H9 (cell line): ENCODE measurements around the gene ATRNL1. TPM values are rescaled to one million over a fixed set of nuclear protein-coding genes. Genes with fewer than 3 reads are reported as not detected.

ENCODE experiments used
- DNase-seq: peaks from one replicate; pipeline ENCODE4 v3.0.0-alpha.2; 2017
- H2AFZ ChIP-seq: one replicate; pipeline ENCODE4 v1.6.1; 2013; ENCODE audit warnings: mild to moderate bottlenecking, low read length, control low read depth, moderate library complexity
- H2AK5ac ChIP-seq: 2 replicates; pipeline ENCODE4 v1.6.1; 2013; ENCODE audit warnings: low read length, control low read depth, mixed read lengths; ENCODE audit not compliant: insufficient read length
- H2BK120ac ChIP-seq: one replicate; pipeline ENCODE4 v1.6.1; 2013; ENCODE audit warnings: low read depth, mild to moderate bottlenecking, low read length, control low read depth, inconsistent platforms; ENCODE audit not compliant: poor library complexity, severe bottlenecking
- H2BK12ac ChIP-seq: 2 replicates; pipeline ENCODE4 v1.6.1; 2013; ENCODE audit warnings: low read length, control low read depth, mixed read lengths, low read depth; ENCODE audit not compliant: insufficient read length
- H2BK15ac ChIP-seq: 2 replicates; pipeline ENCODE4 v1.6.1; 2013; ENCODE audit warnings: low read depth, low read length, control low read depth
- H2BK20ac ChIP-seq: one replicate; pipeline ENCODE4 v1.6.1; 2013; ENCODE audit warnings: low read depth, mild to moderate bottlenecking, low read length, control low read depth, inconsistent platforms; ENCODE audit not compliant: poor library complexity, severe bottlenecking
- H2BK5ac ChIP-seq: 2 replicates; pipeline ENCODE4 v1.6.1; 2013; ENCODE audit warnings: low read length, control low read depth, mixed read lengths; ENCODE audit not compliant: insufficient read length
- H3K14ac ChIP-seq: 2 replicates; pipeline ENCODE4 v1.6.1; 2013; ENCODE audit warnings: low read length, control low read depth; ENCODE audit not compliant: insufficient read depth
- H3K18ac ChIP-seq: 2 replicates; pipeline ENCODE4 v1.6.1; 2013; ENCODE audit warnings: low read depth, mild to moderate bottlenecking, mixed read lengths, low read length, control low read depth; ENCODE audit not compliant: insufficient read length
- H3K23ac ChIP-seq: 2 replicates; pipeline ENCODE4 v1.6.1; 2013; ENCODE audit warnings: low read length, control low read depth, mixed read lengths, low read depth; ENCODE audit not compliant: insufficient read length
- H3K23me2 ChIP-seq: 2 replicates; pipeline ENCODE4 v1.6.1; 2013; ENCODE audit warnings: low read depth, mild to moderate bottlenecking, mixed read lengths, low read length, control low read depth; ENCODE audit not compliant: insufficient read length, poor library complexity, severe bottlenecking
- H3K27ac ChIP-seq: 2 replicates; pipeline ENCODE4 v1.5.1; 2013; ENCODE audit warnings: low read length, control low read depth, mixed read lengths, low read depth; ENCODE audit not compliant: insufficient read length
- H3K27me3 ChIP-seq: 2 replicates; pipeline ENCODE4 v1.6.1; 2013; ENCODE audit warnings: low read length, control low read depth, inconsistent platforms; ENCODE audit not compliant: insufficient read depth
- H3K4ac ChIP-seq: 2 replicates; pipeline ENCODE4 v1.6.1; 2013; ENCODE audit warnings: low read depth, mild to moderate bottlenecking, control low read depth, inconsistent platforms, low read length, moderate library complexity
- H3K4me1 ChIP-seq: 2 replicates; pipeline ENCODE4 v1.6.1; 2013; ENCODE audit warnings: low read length, control low read depth, inconsistent platforms; ENCODE audit not compliant: insufficient read depth
- H3K4me2 ChIP-seq: 2 replicates; pipeline ENCODE4 v1.6.1; 2013; ENCODE audit warnings: low read length, control low read depth, mixed read lengths; ENCODE audit not compliant: insufficient read length, insufficient read depth
- H3K56ac ChIP-seq: 2 replicates; pipeline ENCODE4 v1.6.1; 2013; ENCODE audit warnings: low read depth, mild to moderate bottlenecking, mixed read lengths, low read length, control low read depth; ENCODE audit not compliant: insufficient read length
- H3K79me1 ChIP-seq: 2 replicates; pipeline ENCODE4 v1.6.1; 2013; ENCODE audit warnings: low read depth, mild to moderate bottlenecking, moderate library complexity, low read length, control low read depth, inconsistent platforms; ENCODE audit not compliant: insufficient read depth, poor library complexity, severe bottlenecking
- H3K79me2 ChIP-seq: 2 replicates; pipeline ENCODE4 v1.6.1; 2013; ENCODE audit warnings: low read length, control low read depth, inconsistent platforms; ENCODE audit not compliant: insufficient read depth
- H3K9ac ChIP-seq: 2 replicates; pipeline ENCODE4 v1.6.1; 2013; ENCODE audit warnings: low read length, control low read depth, mixed read lengths; ENCODE audit not compliant: insufficient read length; ENCODE audit errors: extremely low read depth
- H3K9me3 ChIP-seq: one replicate; pipeline ENCODE4 v1.6.1; 2013; ENCODE audit warnings: low read depth, low read length, inconsistent platforms; ENCODE audit not compliant: control insufficient read depth
- H3T11ph ChIP-seq: one replicate; pipeline ENCODE4 v1.6.1; 2013; ENCODE audit warnings: mild to moderate bottlenecking, low read length, control low read depth, inconsistent platforms
- H4K20me1 ChIP-seq: one replicate; pipeline ENCODE4 v1.6.1; 2013; ENCODE audit not compliant: control insufficient read depth, insufficient read length, insufficient read depth
- H4K5ac ChIP-seq: 2 replicates; pipeline ENCODE4 v1.6.1; 2013; ENCODE audit warnings: low read depth, mild to moderate bottlenecking, mixed read lengths, low read length, control low read depth; ENCODE audit not compliant: insufficient read length
- H4K8ac ChIP-seq: replicated peaks from 2 replicates; pipeline ENCODE4 v1.6.1; 2013; ENCODE audit warnings: low read length, control low read depth, mixed read lengths, low read depth; ENCODE audit not compliant: insufficient read length
- H4K91ac ChIP-seq: 2 replicates; pipeline ENCODE4 v1.6.1; 2013; ENCODE audit warnings: low read depth, mild to moderate bottlenecking, moderate library complexity, mixed read lengths, low read length, control low read depth; ENCODE audit not compliant: insufficient read length
- H3K27ac Mint-ChIP-seq, 3 experiments: 2 replicates in 2 of 3; 3 replicates in 1 of 3; pipeline ENCODE4 v1.8.0; 2020 to 2021; ENCODE audit warnings: mixed read lengths in 3 of 3, mild to moderate bottlenecking in 1 of 3, moderate library complexity in 1 of 3
- H3K27me3 Mint-ChIP-seq: 2 replicates; pipeline ENCODE4 v1.8.0; 2021; ENCODE audit warnings: low read depth, mild to moderate bottlenecking, moderate library complexity, mixed read lengths
- H3K36me3 Mint-ChIP-seq, 3 experiments: 2 replicates in 2 of 3; 3 replicates in 1 of 3; pipeline ENCODE4 v1.8.0; 2020 to 2021; ENCODE audit warnings: low read depth in 3 of 3, mixed read lengths in 3 of 3; ENCODE audit not compliant: insufficient read depth in 1 of 3
- H3K4me1 Mint-ChIP-seq, 2 experiments: 2 replicates each; pipeline ENCODE4 v1.8.0; 2020; ENCODE audit warnings: mixed read lengths in 2 of 2
- H3K4me3 Mint-ChIP-seq, 2 experiments: 2 replicates in 1 of 2; 3 replicates in 1 of 2; pipeline ENCODE4 v1.8.0; 2020 to 2021; ENCODE audit warnings: mild to moderate bottlenecking in 2 of 2, mixed read lengths in 2 of 2, moderate library complexity in 1 of 2
- H3K9me3 Mint-ChIP-seq, 2 experiments: 2 replicates in 1 of 2; 3 replicates in 1 of 2; pipeline ENCODE4 v1.8.0; 2020; ENCODE audit warnings: mild to moderate bottlenecking in 2 of 2, mixed read lengths in 2 of 2, moderate library complexity in 1 of 2
- CTCF ChIP-seq: fragments of 200-600 bp; sonication (generic); conservative IDR thresholded peaks from 3 replicates; pipeline ENCODE4 v1.8.0; 2021; ENCODE audit warnings: antibody characterized with exemption, mild to moderate bottlenecking
- WGBS: extraction: QIAGEN DNeasy Blood & Tissue Kit; methylation state at CpG from one replicate; pipeline ENCODE4 v1.1.7; 2013; ENCODE audit warnings: missing lambda C conversion rate, low lambda C conversion rate, mixed read lengths; ENCODE audit not compliant: insufficient read length; ENCODE audit errors: extremely low coverage; 5-methylcytosine and 5-hydroxymethylcytosine counted together
- total RNA-seq: library from RNA; stranded (reverse); gene quantifications from 2 replicates; pipeline ENCODE4 v1.2.1, GENCODE V29; 2021

ATRNL1 gene
- total RNA-seq, 1 experiment from 2014 or later, result 9.2 TPM

GRCh38 chr10:115566867-115567266 is 473.7 kb downstream of the ATRNL1 start:
- Histone ChIP-seq H2AFZ (no peak overlapping the region), H3K56ac (no peak overlapping the region), H4K5ac (no peak overlapping the region), H3K18ac (no peak overlapping the region), H2AK5ac (no peak overlapping the region), H4K8ac (no peak overlapping the region), H2BK12ac (no peak overlapping the region), H2BK15ac (no peak overlapping the region), H3K4me2 (no peak overlapping the region), H2BK120ac (no peak overlapping the region), H3K27ac (no peak overlapping the region), H3K4me1 (no peaks in the 10 kb centered on the region), H4K91ac (no peak overlapping the region), H3K4ac (no peak overlapping the region), H4K20me1 (no peaks in the 10 kb centered on the region), H2BK5ac (no peak overlapping the region), H3K9ac (no peak overlapping the region), H3T11ph (no peak overlapping the region), H3K79me2 (no peaks in the 10 kb centered on the region), H3K79me1 (no peaks in the 10 kb centered on the region), H3K9me3 (no peaks in the 10 kb centered on the region), H2BK20ac (no peak overlapping the region), H3K14ac (no peak overlapping the region), H3K23ac (no peak overlapping the region), H3K27me3 (no peaks in the 10 kb centered on the region), H3K23me2 (no peaks in the 10 kb centered on the region)
- no peaks in the 10 kb centered on the region for H3K9me3 Mint-ChIP-seq
- no peak overlapping the region for H3K27ac Mint-ChIP-seq
- no peaks in the 10 kb centered on the region for H3K27me3 Mint-ChIP-seq
- H3K4me3 Mint-ChIP-seq, result no peak overlapping the region
- H3K4me1 Mint-ChIP-seq, result no peaks in the 10 kb centered on the region
- no peak for DNase-seq
- WGBS, result no CpG with 5 or more reads among the region's 2 CpGs
- H3K36me3 Mint-ChIP-seq, result no peaks in the 10 kb centered on the region
- no peak for TF ChIP-seq CTCF
